ENCODE data around the gene BMP8B. TPM values are rescaled to one million over a fixed set of nuclear protein-coding genes. Genes with fewer than 3 reads are reported as not detected.
A peak's percentile ranks its signal among the peaks of the same experiment; 100 is the strongest.
"Not testable (repeated sequence)": the region's sequence is repeated elsewhere in the genome, so short reads cannot be mapped to it uniquely, and the experiment has no call there.

BMP8B gene, protein sequence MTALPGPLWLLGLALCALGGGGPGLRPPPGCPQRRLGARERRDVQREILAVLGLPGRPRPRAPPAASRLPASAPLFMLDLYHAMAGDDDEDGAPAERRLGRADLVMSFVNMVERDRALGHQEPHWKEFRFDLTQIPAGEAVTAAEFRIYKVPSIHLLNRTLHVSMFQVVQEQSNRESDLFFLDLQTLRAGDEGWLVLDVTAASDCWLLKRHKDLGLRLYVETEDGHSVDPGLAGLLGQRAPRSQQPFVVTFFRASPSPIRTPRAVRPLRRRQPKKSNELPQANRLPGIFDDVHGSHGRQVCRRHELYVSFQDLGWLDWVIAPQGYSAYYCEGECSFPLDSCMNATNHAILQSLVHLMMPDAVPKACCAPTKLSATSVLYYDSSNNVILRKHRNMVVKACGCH
- under 1 TPM in 4 of 6 donors, not detected in 2; 0.09 to 0.84 (median 0.31) TPM for polyA plus RNA-seq (ENCODE audit: low read depth in 6 of 6)

GRCh38 chr1:39788758-39789570, at the start of gene BMP8B:
Gene BMP8B, minus strand, starts transcription at chr1:39788865. Its CDS starts 380 bp downstream, at chr1:39788485.
- H3K9me3 Mint-ChIP-seq: peaks cover 0 to 1% (median 0%) of the 10 kb centered on the region in 7 donors
- H3K4me1 Mint-ChIP-seq: peaks cover 13 to 16% (median 15%) of the 10 kb centered on the region in 3 donors

DNA sequence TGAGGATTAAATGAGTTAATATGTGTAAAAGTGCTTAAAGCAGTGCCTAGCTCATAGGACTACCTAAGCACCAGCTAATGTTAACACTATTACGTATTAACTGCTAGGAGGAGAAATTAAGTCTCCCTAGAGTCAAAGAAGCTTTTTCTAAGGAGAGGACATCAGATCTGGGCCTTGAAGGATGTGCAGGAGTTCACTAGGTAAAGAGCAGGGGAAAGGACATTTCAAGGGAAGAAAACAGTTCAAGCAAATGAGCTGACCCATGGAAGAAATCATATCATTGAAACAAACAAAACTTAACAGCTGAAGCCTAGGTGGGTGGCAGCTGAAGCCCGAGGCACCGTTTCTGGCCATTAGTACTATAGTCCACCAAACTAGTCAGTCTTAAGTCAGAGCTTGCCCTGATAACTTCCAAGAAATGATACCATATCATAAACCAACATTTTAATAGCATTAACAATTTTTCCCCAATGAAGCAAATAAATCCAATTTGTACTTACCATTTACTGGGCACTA, 48.0 kb upstream of the BMP8B start:
- DNase-seq (no peak), ATAC-seq (ENCODE audit: low read depth in 2 of 2) (no peak)
- Mint-ChIP-seq H3K4me1 (no peaks in the 10 kb centered on the region), H3K9me3 (no peaks in the 10 kb centered on the region), H3K27ac (peak overlapping the region in 1 of 6 donors; percentile 10), H3K36me3 (peaks cover 23 to 30% of the 10 kb centered on the region in 2 donors), H3K4me3 (no peak overlapping the region), H3K27me3 (no peaks in the 10 kb centered on the region)

More at GRCh38 chr1:39788758-39789570, at the start of gene BMP8B:
- H3K27me3 Mint-ChIP-seq: peaks cover 20 to 55% (median 30%) of the 10 kb centered on the region in 3 donors
- DNase-seq (peak; percentile 61), ATAC-seq (ENCODE audit: low read depth in 2 of 2) (peak; percentile 72 to 76)
- H3K27ac Mint-ChIP-seq: peak within 1 kb of the TSS in 3 of 6 donors; percentile 54 to 92 (median 65)
- H3K4me3 Mint-ChIP-seq: peak within 1 kb of the TSS; percentile 61 to 92 (median 82)
- peaks cover 0 to 8% of the 10 kb centered on the region in 2 donors for H3K36me3 Mint-ChIP-seq

GRCh38 chr1:39835935-39836594, 47.4 kb upstream of the BMP8B start:
- ATAC-seq (ENCODE audit: low read depth in 2 of 2) (no peak), DNase-seq (no peak)
- Mint-ChIP-seq H3K27me3 (no peaks in the 10 kb centered on the region), H3K4me1 (no peaks in the 10 kb centered on the region), H3K4me3 (no peak overlapping the region), H3K36me3 (peaks cover 17 to 25% of the 10 kb centered on the region in 2 donors), H3K9me3 (no peaks in the 10 kb centered on the region), H3K27ac (no peak overlapping the region)

DNA sequence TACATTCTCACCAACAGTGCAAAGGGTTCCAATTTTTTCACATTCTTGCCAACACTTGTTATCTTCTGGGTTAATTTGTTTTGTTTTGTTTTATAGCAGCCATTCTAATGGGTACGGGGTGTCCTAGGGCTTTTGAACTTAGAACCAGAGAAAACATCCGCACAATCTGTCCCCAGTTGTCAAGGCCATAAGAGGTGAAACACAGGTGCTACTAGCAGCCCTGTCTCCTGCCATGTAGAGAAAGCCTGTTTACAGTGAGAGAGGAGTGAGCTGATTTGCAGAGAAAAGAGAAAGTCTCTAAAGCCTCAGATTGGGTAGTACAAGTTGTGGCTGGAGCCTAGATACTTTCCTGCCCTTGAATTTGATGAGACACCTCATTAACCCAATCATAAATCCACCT, 46.4 kb upstream of the BMP8B start:
- Mint-ChIP-seq H3K9me3 (no peaks in the 10 kb centered on the region), H3K36me3 (peaks cover 10 to 18% of the 10 kb centered on the region in 2 donors), H3K27me3 (peaks cover 0 to 7% (median 6%) of the 10 kb centered on the region in 3 donors), H3K4me3 (no peak overlapping the region), H3K27ac (no peak overlapping the region), H3K4me1 (no peaks in the 10 kb centered on the region)
- ATAC-seq (ENCODE audit: low read depth in 2 of 2) (no peak), DNase-seq (no peak)

DNA sequence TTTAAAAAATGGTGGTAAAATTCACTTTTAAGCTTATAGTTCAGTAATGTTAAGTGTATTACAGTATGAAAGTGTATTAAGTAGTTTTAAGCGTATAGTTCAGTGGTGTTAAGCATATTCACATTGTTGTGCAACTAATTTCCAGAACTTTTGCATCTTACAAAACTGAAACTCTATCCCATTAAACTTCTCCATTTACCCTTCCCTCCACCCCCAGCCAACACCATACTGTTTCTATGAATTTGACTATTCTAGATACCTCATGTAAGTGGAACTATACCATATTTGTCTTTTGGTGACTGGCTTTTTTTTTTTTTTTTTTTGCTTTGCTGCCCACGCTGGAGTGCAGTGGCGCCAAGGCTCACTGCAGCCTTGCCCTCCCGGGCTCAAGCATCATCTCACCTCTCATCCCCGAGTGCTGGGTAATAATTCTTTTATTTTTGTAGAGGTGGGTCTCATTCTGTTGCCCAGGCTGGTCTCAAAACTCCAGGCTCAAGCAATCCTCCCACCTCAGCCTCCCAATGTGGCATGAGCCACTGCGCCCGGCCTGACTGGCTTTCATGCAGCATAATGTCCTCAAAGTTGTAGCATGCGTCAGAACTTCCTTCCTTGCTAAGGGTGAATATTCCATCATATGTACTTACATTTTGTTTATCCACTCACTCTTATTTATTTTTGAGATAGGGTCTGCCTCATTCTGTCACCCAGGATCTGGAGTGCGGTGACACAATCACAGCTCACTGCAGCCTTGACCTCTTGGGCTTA, 45.1 kb upstream of the BMP8B start:
- DNase-seq: no peak
- peaks cover 3 to 6% of the 10 kb centered on the region in 2 donors for H3K36me3 Mint-ChIP-seq
- ATAC-seq (ENCODE audit: low read depth in 2 of 2): no peak
- H3K4me3 Mint-ChIP-seq: no peak overlapping the region
- H3K27me3 Mint-ChIP-seq: peaks cover 5 to 20% (median 12%) of the 10 kb centered on the region in 3 donors
- H3K4me1 Mint-ChIP-seq: no peaks in the 10 kb centered on the region
- H3K9me3 Mint-ChIP-seq: no peaks in the 10 kb centered on the region
- no peak overlapping the region for H3K27ac Mint-ChIP-seq

- Mint-ChIP-seq H3K36me3 (peaks cover 0 to 5% of the 10 kb centered on the region in 2 donors), H3K4me3 (no peak overlapping the region), H3K9me3 (no peaks in the 10 kb centered on the region), H3K27me3 (peaks cover 5 to 27% (median 12%) of the 10 kb centered on the region in 3 donors), H3K27ac (no peak overlapping the region), H3K4me1 (no peaks in the 10 kb centered on the region)
- ATAC-seq (ENCODE audit: low read depth in 2 of 2) (no peak), DNase-seq (no peak)
These were observed 44.5 kb upstream of the BMP8B start for GRCh38 chr1:39833121-39833520.

- no peak for DNase-seq
- no peak overlapping the region for H3K27ac Mint-ChIP-seq
- H3K4me1 Mint-ChIP-seq: no peaks in the 10 kb centered on the region
- H3K9me3 Mint-ChIP-seq: no peaks in the 10 kb centered on the region
- ATAC-seq (ENCODE audit: low read depth in 2 of 2): no peak
- H3K27me3 Mint-ChIP-seq: peaks cover 5 to 33% (median 12%) of the 10 kb centered on the region in 3 donors
- peaks cover 0 to 5% of the 10 kb centered on the region in 2 donors for H3K36me3 Mint-ChIP-seq
- H3K4me3 Mint-ChIP-seq: no peak overlapping the region
These were observed 43.6 kb upstream of the BMP8B start for GRCh38 chr1:39832294-39832693.

GRCh38 chr1:39829791-39830533, 41.3 kb upstream of the BMP8B start:
- ATAC-seq (ENCODE audit: low read depth in 2 of 2) (no peak), DNase-seq (no peak)
- H3K9me3 Mint-ChIP-seq: no peaks in the 10 kb centered on the region
- peaks cover 5 to 33% (median 12%) of the 10 kb centered on the region in 3 donors for H3K27me3 Mint-ChIP-seq
- no peaks in the 10 kb centered on the region for H3K36me3 Mint-ChIP-seq
- H3K4me3 Mint-ChIP-seq: peak overlapping the region in 1 of 8 donors; percentile 35
- peaks cover 0 to 3% (median 2%) of the 10 kb centered on the region in 3 donors for H3K4me1 Mint-ChIP-seq
- H3K27ac Mint-ChIP-seq: peak overlapping the region in 1 of 6 donors; percentile 6

DNA sequence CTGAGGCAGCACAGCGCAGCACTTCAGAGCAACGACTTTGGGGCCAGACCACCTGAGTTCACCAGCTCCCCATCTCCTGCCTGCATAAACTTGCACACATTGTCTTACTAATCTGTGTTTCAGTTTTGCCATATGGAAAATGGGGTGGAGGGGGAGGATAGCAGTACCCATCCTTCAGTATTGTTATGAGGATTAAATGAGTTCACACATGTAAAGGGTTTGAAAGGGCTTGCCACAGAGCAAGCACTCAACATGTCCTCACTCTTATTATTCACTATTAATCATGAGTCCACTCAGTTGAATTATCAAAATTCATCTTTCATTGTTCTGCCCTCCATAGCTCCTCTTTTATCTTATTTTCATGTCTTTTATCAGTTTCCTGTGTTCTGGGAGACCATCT, 40.1 kb upstream of the BMP8B start:
- Mint-ChIP-seq H3K4me3 (no peak overlapping the region), H3K4me1 (peaks cover 0 to 5% (median 3%) of the 10 kb centered on the region in 3 donors), H3K27me3 (peaks cover 5 to 33% (median 12%) of the 10 kb centered on the region in 3 donors), H3K36me3 (no peaks in the 10 kb centered on the region), H3K9me3 (no peaks in the 10 kb centered on the region), H3K27ac (no peak overlapping the region)
- ATAC-seq (ENCODE audit: low read depth in 2 of 2): no peak
- DNase-seq: no peak

- ATAC-seq (ENCODE audit: low read depth in 2 of 2); H3K27ac Mint-ChIP-seq: not testable (repeated sequence)
These were observed 39.6 kb upstream of the BMP8B start for GRCh38 chr1:39828255-39828654.

DNA sequence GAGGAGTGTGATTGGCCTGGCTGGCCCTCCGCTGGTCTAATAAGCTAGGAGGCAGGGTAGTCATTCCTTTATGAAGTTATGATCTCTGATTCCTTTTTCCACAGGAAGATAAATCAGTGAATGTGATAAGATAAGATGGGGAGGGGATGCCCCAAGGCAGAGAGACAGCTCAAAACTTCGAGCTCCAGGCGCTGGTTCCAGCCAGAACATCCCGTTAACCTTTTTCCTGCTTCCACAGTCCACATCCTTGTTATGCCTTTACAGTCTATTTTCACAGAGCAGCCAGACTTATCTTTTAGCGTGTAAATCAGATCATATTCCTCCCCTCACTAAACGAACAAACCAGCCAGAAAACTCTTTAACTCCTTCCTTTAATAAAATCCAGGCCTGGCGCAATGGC, 38.5 kb upstream of the BMP8B start:
- peak overlapping the region in 1 of 6 donors; percentile 9 for H3K27ac Mint-ChIP-seq
- ATAC-seq (ENCODE audit: low read depth in 2 of 2) (no peak), DNase-seq (no peak)
- H3K4me1 Mint-ChIP-seq: peaks cover 0 to 5% (median 3%) of the 10 kb centered on the region in 3 donors
- peaks cover 9 to 33% (median 12%) of the 10 kb centered on the region in 3 donors for H3K27me3 Mint-ChIP-seq
- no peaks in the 10 kb centered on the region for H3K9me3 Mint-ChIP-seq
- no peaks in the 10 kb centered on the region for H3K36me3 Mint-ChIP-seq
- no peak overlapping the region for H3K4me3 Mint-ChIP-seq

More at GRCh38 chr1:39828255-39828654, 39.6 kb upstream of the BMP8B start:
- not testable (repeated sequence) for DNase-seq, H3K4me3 Mint-ChIP-seq, H3K36me3 Mint-ChIP-seq, H3K9me3 Mint-ChIP-seq, H3K4me1 Mint-ChIP-seq
- H3K27me3 Mint-ChIP-seq: peaks cover 5 to 33% (median 12%) of the 10 kb centered on the region in 3 donors

- Mint-ChIP-seq H3K4me3 (no peak overlapping the region), H3K9me3 (no peaks in the 10 kb centered on the region), H3K4me1 (peaks cover 0 to 5% (median 3%) of the 10 kb centered on the region in 3 donors), H3K27ac (no peak overlapping the region), H3K27me3 (peaks cover 10 to 33% (median 12%) of the 10 kb centered on the region in 3 donors), H3K36me3 (no peaks in the 10 kb centered on the region)
- no peak for ATAC-seq (ENCODE audit: low read depth in 2 of 2)
- DNase-seq: no peak
These were observed 37.9 kb upstream of the BMP8B start for GRCh38 chr1:39826583-39826982.

Measured in naive B cell (primary cell).